HepG2 (cell line): ENCODE data around the gene PXK. TPM values are rescaled to one million over a fixed set of nuclear protein-coding genes. Genes with fewer than 3 reads are reported as not detected.
A peak's percentile ranks its signal among the peaks of the same experiment; 100 is the strongest.

Source experiments
- ATAC-seq: fragments of 200-7000 bp; cut with Tn5 transposase; 3 replicates; pipeline ENCODE4 v1.9.1; 2020; ENCODE audit warnings: mild to moderate bottlenecking, moderate library complexity
- BruUV-seq: library from RNA; stranded (reverse); fragments of 400-500 nt; replicated peaks from 2 replicates; lab custom pipeline; 2021; lab: Mats Ljungman, UMichigan
- CTCF ChIA-PET: fragments of 300-600 bp; formaldehyde crosslinking; extraction: SDS; loops from one replicate; lab custom pipeline; 2021; ENCODE audit warnings: low total read pairs, inconsistent platforms, low intra/inter-chr PET ratio; lab: Yijun Ruan, JAX
- POLR2A ChIA-PET: fragments of 350-600 bp; sonication (Branson Sonifier 250); formaldehyde crosslinking; loops from one replicate; lab custom pipeline; 2020; ENCODE audit warnings: antibody characterized with exemption, inconsistent platforms; lab: Yijun Ruan, JAX
- DNase-seq: peaks from one replicate; pipeline ENCODE4 v3.0.0-alpha.2; 2015; ENCODE audit warnings: low spot score
- FAIRE-seq: peaks from 3 replicates; lab custom pipeline; 2011; peaks lifted over from hg19 to GRCh38; lab: Jason Lieb, UNC
- H2AFZ ChIP-seq: one replicate; pipeline ENCODE4 v1.6.1; 2011; ENCODE audit warnings: low read length, inconsistent platforms
- H3K27ac ChIP-seq: fragments of 300-600 bp; 3 replicates; pipeline ENCODE4 v1.8.0; 2011; ENCODE audit warnings: mixed run types, mild to moderate bottlenecking, mixed read lengths, low read length, inconsistent platforms; ENCODE audit not compliant: insufficient read depth; ENCODE audit errors: extremely low read length
- H3K27me3 ChIP-seq, 2 experiments: fragments of 200-600 bp in 1 of 2; 2 replicates in 1 of 2; 3 replicates in 1 of 2; pipeline versions ENCODE4 v1.6.0 to v1.8.0; 2011; ENCODE audit warnings: low read length in 2 of 2, mild to moderate bottlenecking in 2 of 2, moderate library complexity in 2 of 2, inconsistent platforms in 1 of 2; ENCODE audit not compliant: insufficient read depth in 2 of 2, control insufficient read depth in 1 of 2
- H3K36me3 ChIP-seq, 2 experiments: fragments of 200-600 bp in 1 of 2; replicated peaks in 1 of 2; 2 replicates in 1 of 2; 3 replicates in 1 of 2; pipeline versions ENCODE4 v1.5.1 to v1.8.0; 2011; ENCODE audit warnings: low read length in 2 of 2, inconsistent platforms in 1 of 2; ENCODE audit not compliant: insufficient read depth in 2 of 2, control insufficient read depth in 1 of 2
- H3K4me1 ChIP-seq: 2 replicates; pipeline ENCODE4 v1.5.1; 2012; ENCODE audit warnings: low read length, inconsistent platforms; ENCODE audit not compliant: insufficient read depth
- H3K4me2 ChIP-seq: 2 replicates; pipeline ENCODE4 v1.6.0; 2011; ENCODE audit warnings: low read depth, low read length, inconsistent platforms
- H3K4me3 ChIP-seq, 3 experiments: fragments of 200-600 bp in 1 of 3; sonication (generic), shearing (Covaris generic) in 1 of 3; replicated peaks in 1 of 3; 2 replicates each; pipeline ENCODE4 v1.5.1; 2011 to 2016; ENCODE audit warnings: low read length in 3 of 3, inconsistent platforms in 2 of 3, low read depth in 2 of 3, mild to moderate bottlenecking in 2 of 3, control low read depth in 1 of 3, mixed read lengths in 1 of 3; ENCODE audit not compliant: insufficient read depth in 1 of 3
- H3K79me2 ChIP-seq: one replicate; pipeline ENCODE4 v1.6.1; 2011; ENCODE audit warnings: low read length, inconsistent platforms; ENCODE audit not compliant: insufficient read depth
- H3K9ac ChIP-seq: 2 replicates; pipeline ENCODE4 v1.6.0; 2011; ENCODE audit warnings: mild to moderate bottlenecking, low read depth, low read length, inconsistent platforms; ENCODE audit not compliant: insufficient read depth
- H3K9me3 ChIP-seq: 2 replicates; pipeline ENCODE4 v1.5.1; 2012; ENCODE audit warnings: mild to moderate bottlenecking, low read length
- H4K20me1 ChIP-seq: 2 replicates; pipeline ENCODE4 v1.6.0; 2011; ENCODE audit warnings: inconsistent platforms, mild to moderate bottlenecking, low read length, moderate library complexity; ENCODE audit not compliant: insufficient read depth
- ATAD3A ChIP-seq: sonication (generic); formaldehyde crosslinking; IDR thresholded peaks from 2 replicates; pipeline ENCODE4 v1.4.0; 2020; ENCODE audit warnings: missing genetic modification reagents
- FOXK2 ChIP-seq: fragments of 450-650 bp; IDR thresholded peaks from 2 replicates; pipeline ENCODE4 v1.6.1; 2016
- RAD21 ChIP-seq: fragments of 450-650 bp; formaldehyde crosslinking; IDR thresholded peaks from 2 replicates; pipeline ENCODE4 v1.5.0; 2020; ENCODE audit warnings: mild to moderate bottlenecking
- SMC3 ChIP-seq: IDR thresholded peaks from 2 replicates; pipeline ENCODE4 v1.6.1; 2011; ENCODE audit warnings: low read length, improper control_type of control experiment
- STAG1 ChIP-seq: sonication (generic); formaldehyde crosslinking; IDR thresholded peaks from 2 replicates; pipeline ENCODE4 v1.4.0; 2020; ENCODE audit warnings: missing genetic modification reagents
- ZNF616 ChIP-seq: sonication (generic); formaldehyde crosslinking; IDR thresholded peaks from 2 replicates; pipeline ENCODE4 v1.5.0; 2020; ENCODE audit warnings: low read depth, mild to moderate bottlenecking, missing genetic modification reagents
- in situ Hi-C: cut with HindIII; loops from 2 replicates; pipeline ENCODE4 v1.10.0; 2017; ENCODE audit warnings: low pct_unique_long_range_greater_than_20kb; ENCODE audit not compliant: extremely low pct_ligation_motif_present
- intact Hi-C: fragments of 100-400 bp; cut with micrococcal nuclease; formaldehyde crosslinking; loops from one replicate; pipeline ENCODE4 v1.10.0; 2022; ENCODE audit not compliant: unreplicated experiment
- polyA plus RNA-seq, 8 experiments: library from polyadenylated mRNA; depleted of rRNA in 3 of 8; stranded (reverse) in 7 of 8; unstranded in 1 of 8; fragments of >200 nt; fragmentation: Illumina TruSeq in 4 of 8; extraction: Trizol in 4 of 8; gene quantifications; 2 replicates each; pipeline versions ENCODE4 v1.2.1 to v1.2.3, GENCODE V29; 2011 to 2016; ENCODE audit warnings: low read depth in 4 of 8, missing spikeins in 1 of 8, mixed read lengths in 1 of 8; ENCODE audit not compliant: insufficient read depth in 1 of 8
- total RNA-seq, 5 experiments: library from RNA; depleted of rRNA; stranded (reverse); fragments of >200 nt; fragmentation: Illumina TruSeq; extraction: Trizol; gene quantifications; 2 replicates each; pipeline ENCODE4 v1.2.3, GENCODE V29; 2016; ENCODE audit warnings: low read depth in 1 of 5
- TF ChIP-seq, protein P1 (sequence below): sonication (generic); formaldehyde crosslinking; IDR thresholded peaks from 2 replicates; pipeline ENCODE4 v1.5.0; 2020; ENCODE audit warnings: mild to moderate bottlenecking, missing genetic modification reagents, moderate library complexity
- TF ChIP-seq, protein P2 (sequence below): IDR thresholded peaks from 2 replicates; pipeline ENCODE4 v1.6.1; 2012; ENCODE audit warnings: low read depth, low read length, improper control_type of control experiment

The PXK gene
- total and polyA plus RNA-seq, 2 of the 13 experiments (the other 11 are each of a cell fraction or from before 2014, with no cell fraction given): 6.4 to 18.6 TPM

DNA sequence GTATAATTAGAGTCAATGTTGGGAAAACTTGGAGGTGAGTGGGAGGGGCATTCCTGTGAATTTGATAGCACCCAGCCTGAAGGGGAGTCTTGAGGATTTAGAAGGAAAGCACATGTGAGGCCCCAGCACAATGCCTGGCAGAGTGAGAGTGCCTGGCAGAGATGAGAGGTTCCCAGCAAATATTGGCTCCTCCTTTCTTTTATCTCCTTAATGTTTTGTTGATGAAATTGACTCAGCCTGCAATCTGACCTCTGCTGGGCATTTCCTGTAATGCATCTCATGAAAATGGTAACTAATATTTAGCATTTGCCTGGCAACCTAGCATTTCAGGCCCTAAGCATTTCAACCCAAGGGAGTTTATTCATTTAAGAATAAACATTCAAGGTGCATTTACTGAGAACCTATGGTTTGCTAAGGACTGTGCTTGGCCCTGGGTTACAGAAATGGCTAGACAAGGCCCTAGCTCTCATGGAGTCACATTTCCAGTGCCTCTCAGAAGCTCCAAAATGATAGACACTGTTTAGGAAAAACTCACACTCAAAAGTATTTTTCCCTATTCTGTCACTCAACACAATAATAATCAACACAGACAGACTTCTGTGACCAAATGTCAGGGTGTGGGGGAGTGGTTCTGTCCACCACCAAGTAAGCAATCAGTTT lies 82.0 kb downstream of the PXK start:
- Histone ChIP-seq H3K27ac (no peak overlapping the region), H3K79me2 (no peaks in the 10 kb centered on the region), H3K36me3 (peaks cover 3 to 4% of the 10 kb centered on the region in 2 experiments; a peak in 3 of 5 replicates), H3K9ac (no peak overlapping the region), H4K20me1 (no peaks in the 10 kb centered on the region), H3K9me3 (no peaks in the 10 kb centered on the region), H3K4me2 (no peak overlapping the region), H3K4me3 (no peak overlapping the region), H3K4me1 (peaks cover 22% of the 10 kb centered on the region), H2AFZ (no peak overlapping the region), H3K27me3 (no peaks in the 10 kb centered on the region)
- peak; percentile 32; the same call in 1 of the 3 replicates for ATAC-seq
- FAIRE-seq: peak; percentile 64
- TF ChIP-seq, protein P1, sequence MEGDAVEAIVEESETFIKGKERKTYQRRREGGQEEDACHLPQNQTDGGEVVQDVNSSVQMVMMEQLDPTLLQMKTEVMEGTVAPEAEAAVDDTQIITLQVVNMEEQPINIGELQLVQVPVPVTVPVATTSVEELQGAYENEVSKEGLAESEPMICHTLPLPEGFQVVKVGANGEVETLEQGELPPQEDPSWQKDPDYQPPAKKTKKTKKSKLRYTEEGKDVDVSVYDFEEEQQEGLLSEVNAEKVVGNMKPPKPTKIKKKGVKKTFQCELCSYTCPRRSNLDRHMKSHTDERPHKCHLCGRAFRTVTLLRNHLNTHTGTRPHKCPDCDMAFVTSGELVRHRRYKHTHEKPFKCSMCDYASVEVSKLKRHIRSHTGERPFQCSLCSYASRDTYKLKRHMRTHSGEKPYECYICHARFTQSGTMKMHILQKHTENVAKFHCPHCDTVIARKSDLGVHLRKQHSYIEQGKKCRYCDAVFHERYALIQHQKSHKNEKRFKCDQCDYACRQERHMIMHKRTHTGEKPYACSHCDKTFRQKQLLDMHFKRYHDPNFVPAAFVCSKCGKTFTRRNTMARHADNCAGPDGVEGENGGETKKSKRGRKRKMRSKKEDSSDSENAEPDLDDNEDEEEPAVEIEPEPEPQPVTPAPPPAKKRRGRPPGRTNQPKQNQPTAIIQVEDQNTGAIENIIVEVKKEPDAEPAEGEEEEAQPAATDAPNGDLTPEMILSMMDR (CRISPR knock-in tag): peak; percentile 68
- TF ChIP-seq, protein P2, sequence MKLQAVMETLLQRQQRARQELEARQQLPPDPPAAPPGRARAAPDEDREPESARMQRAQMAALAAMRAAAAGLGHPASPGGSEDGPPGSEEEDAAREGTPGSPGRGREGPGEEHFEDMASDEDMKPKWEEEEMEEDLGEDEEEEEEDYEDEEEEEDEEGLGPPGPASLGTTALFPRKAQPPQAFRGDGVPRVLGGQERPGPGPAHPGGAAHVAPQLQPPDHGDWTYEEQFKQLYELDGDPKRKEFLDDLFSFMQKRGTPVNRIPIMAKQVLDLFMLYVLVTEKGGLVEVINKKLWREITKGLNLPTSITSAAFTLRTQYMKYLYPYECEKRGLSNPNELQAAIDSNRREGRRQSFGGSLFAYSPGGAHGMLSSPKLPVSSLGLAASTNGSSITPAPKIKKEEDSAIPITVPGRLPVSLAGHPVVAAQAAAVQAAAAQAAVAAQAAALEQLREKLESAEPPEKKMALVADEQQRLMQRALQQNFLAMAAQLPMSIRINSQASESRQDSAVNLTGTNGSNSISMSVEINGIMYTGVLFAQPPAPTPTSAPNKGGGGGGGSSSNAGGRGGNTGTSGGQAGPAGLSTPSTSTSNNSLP: peak; percentile 54; the same call in 1 of the 2 replicates
- TF ChIP-seq RAD21 (CRISPR knock-in tag) (peak; percentile 60), ATAD3A (CRISPR knock-in tag) (no peak), ZNF616 (no peak), SMC3 (peak; percentile 77), STAG1 (CRISPR knock-in tag) (peak; percentile 55), FOXK2 (no peak)
- intact Hi-C loops (loop anchor here (1.0 to 5.0 kb wide), 3 partner anchors 93 to 227 kb away; partner anchors contain the start of genes HTD2 and RPP14), in situ Hi-C loops (loop anchor here (5.0 to 10.0 kb wide), 2 partner anchors 92 to 230 kb away; no protein-coding TSS in a partner anchor)
- peak; percentile 38 for DNase-seq
- POLR2A ChIA-PET: no interaction called here
- CTCF ChIA-PET: interaction anchor here (1.1 to 2.9 kb wide), 4 partner anchors 81 to 236 kb away, joined by 3 to 25 read pairs (median 5); no protein-coding TSS in a partner anchor
- no TSS peak for BruUV-seq
